K562 (cell line): ENCODE measurements around the gene TMEM143. TPM values are rescaled to one million over a fixed set of nuclear protein-coding genes. Genes with fewer than 3 reads are reported as not detected.
A peak's percentile ranks its signal among the peaks of the same experiment; 100 is the strongest.

Experiments used
- ATF1 ChIP-seq, 2 experiments: fragments of 450-650 bp in 1 of 2; IDR thresholded peaks; 2 replicates each; pipeline ENCODE4 v1.6.1; 2016; ENCODE audit warnings: missing compliant biosample characterization in 1 of 2, missing genetic modification characterization in 1 of 2
- MEF2D ChIP-seq: conservative IDR thresholded peaks from 2 replicates; pipeline ENCODE4 v1.6.1; 2016; ENCODE audit warnings: low read depth, missing genetic modification characterization, missing compliant biosample characterization
- MYNN ChIP-seq, 2 experiments: sonication (generic); formaldehyde crosslinking in 1 of 2; IDR thresholded peaks; 2 replicates each; pipeline versions ENCODE4 v1.5.0 to v1.6.1; 2016 to 2020; ENCODE audit warnings: antibody characterized with exemption in 1 of 2, missing genetic modification reagents in 1 of 2
- PTRF ChIP-seq: fragments of 450-650 bp; IDR thresholded peaks from 2 replicates; pipeline ENCODE4 v1.6.1; 2016; ENCODE audit warnings: mild to moderate bottlenecking, missing genetic modification characterization, missing compliant biosample characterization
- TAF1 ChIP-seq: IDR thresholded peaks from 2 replicates; pipeline ENCODE4 v1.6.1; 2011; ENCODE audit warnings: mild to moderate bottlenecking, low read length, moderate library complexity; ENCODE audit not compliant: insufficient read depth, control insufficient read depth, severe bottlenecking; ENCODE audit errors: extremely low read depth
- TSC22D4 ChIP-seq: fragments of 450-650 bp; IDR thresholded peaks from 2 replicates; pipeline ENCODE4 v1.6.1; 2016; ENCODE audit warnings: missing genetic modification characterization, missing biosample characterization, control low read depth
- polyA plus RNA-seq, 8 experiments: library from polyadenylated mRNA; depleted of rRNA in 4 of 8; stranded (reverse) in 5 of 8; unstranded in 3 of 8; fragments of >200 nt; fragmentation: Nextera tagmentation in 2 of 8; fragmentation: Illumina TruSeq in 1 of 8; extraction: Ambion mirVana in 2 of 8; extraction: Trizol in 1 of 8; gene quantifications; 2 replicates each; pipeline versions ENCODE4 v1.2.1 to v1.2.3, GENCODE V29; 2011 to 2014; ENCODE audit warnings: inconsistent platforms in 1 of 8, missing spikeins in 1 of 8
- total RNA-seq, 7 experiments: library from RNA; depleted of rRNA in 6 of 7; stranded (reverse); fragments of >200 nt in 6 of 7; fragmentation: Illumina TruSeq in 2 of 7; extraction: Trizol in 2 of 7; gene quantifications; 2 replicates each; pipeline versions ENCODE4 v1.2.1 to v1.2.3, GENCODE V29; 2011 to 2021; ENCODE audit warnings: low replicate concordance in 1 of 7
- TF ChIP-seq, protein P1 (sequence below): fragments of 450-650 bp; IDR thresholded peaks from 2 replicates; pipeline ENCODE4 v1.6.1; 2016; ENCODE audit warnings: mild to moderate bottlenecking, moderate library complexity
- TF ChIP-seq, protein P2 (sequence below): fragments of 450-650 bp; IDR thresholded peaks from 2 replicates; pipeline ENCODE4 v1.6.1; 2017; ENCODE audit warnings: antibody characterized with exemption, mild to moderate bottlenecking
- TF ChIP-seq, protein P3 (sequence below): sonication (generic); formaldehyde crosslinking; IDR thresholded peaks from 2 replicates; pipeline ENCODE4 v1.8.0; 2022; ENCODE audit warnings: missing genetic modification reagents, mild to moderate bottlenecking, moderate library complexity, borderline replicate concordance

The TMEM143 gene
- total and polyA plus RNA-seq, 9 of the 15 experiments (the other 6 are each of a cell fraction or from before 2014, with no cell fraction given), result 0.66 to 8.8 (median 4.3) TPM

DNA sequence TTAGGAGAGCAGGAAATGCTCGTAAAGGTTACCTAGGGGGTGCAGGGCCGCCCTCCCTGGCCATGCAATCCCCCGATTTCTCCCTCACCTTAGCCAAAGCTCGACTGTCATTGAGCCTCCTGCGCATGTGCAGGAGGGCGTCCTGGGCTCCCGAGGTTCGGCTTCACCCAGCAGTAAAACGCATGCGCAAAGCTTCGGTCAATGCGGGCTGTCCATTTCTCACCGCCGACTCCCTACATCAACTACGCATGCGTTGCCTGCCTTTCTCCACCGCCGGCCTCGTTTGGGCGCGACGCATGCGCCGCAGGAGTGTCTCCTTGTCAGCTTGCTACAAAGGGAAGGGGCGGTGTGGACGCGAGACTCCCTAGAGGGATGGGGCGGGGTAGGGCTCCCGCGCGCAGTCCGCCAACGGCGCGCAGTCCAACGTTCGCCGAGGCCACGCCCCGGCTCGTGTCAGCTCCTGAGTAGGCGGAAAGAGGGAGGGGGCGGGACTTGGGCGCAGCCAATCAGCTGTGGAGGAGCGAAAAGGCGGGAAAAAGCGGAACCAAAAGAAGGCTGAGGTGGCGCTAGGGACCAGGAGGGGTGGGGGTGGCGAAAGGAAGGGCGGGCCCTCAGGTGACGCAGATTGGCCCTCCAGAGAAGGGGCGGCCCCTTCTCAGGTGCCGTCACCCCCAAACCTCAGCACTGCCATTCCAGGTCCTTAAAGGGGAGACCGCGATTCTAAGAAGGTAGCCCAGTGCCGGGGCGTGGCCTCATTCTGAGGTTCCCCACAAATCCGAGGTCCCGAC lies at the start of gene TMEM143, which contains the start of gene SYNGR4 (continued):
- TF ChIP-seq, protein P1, sequence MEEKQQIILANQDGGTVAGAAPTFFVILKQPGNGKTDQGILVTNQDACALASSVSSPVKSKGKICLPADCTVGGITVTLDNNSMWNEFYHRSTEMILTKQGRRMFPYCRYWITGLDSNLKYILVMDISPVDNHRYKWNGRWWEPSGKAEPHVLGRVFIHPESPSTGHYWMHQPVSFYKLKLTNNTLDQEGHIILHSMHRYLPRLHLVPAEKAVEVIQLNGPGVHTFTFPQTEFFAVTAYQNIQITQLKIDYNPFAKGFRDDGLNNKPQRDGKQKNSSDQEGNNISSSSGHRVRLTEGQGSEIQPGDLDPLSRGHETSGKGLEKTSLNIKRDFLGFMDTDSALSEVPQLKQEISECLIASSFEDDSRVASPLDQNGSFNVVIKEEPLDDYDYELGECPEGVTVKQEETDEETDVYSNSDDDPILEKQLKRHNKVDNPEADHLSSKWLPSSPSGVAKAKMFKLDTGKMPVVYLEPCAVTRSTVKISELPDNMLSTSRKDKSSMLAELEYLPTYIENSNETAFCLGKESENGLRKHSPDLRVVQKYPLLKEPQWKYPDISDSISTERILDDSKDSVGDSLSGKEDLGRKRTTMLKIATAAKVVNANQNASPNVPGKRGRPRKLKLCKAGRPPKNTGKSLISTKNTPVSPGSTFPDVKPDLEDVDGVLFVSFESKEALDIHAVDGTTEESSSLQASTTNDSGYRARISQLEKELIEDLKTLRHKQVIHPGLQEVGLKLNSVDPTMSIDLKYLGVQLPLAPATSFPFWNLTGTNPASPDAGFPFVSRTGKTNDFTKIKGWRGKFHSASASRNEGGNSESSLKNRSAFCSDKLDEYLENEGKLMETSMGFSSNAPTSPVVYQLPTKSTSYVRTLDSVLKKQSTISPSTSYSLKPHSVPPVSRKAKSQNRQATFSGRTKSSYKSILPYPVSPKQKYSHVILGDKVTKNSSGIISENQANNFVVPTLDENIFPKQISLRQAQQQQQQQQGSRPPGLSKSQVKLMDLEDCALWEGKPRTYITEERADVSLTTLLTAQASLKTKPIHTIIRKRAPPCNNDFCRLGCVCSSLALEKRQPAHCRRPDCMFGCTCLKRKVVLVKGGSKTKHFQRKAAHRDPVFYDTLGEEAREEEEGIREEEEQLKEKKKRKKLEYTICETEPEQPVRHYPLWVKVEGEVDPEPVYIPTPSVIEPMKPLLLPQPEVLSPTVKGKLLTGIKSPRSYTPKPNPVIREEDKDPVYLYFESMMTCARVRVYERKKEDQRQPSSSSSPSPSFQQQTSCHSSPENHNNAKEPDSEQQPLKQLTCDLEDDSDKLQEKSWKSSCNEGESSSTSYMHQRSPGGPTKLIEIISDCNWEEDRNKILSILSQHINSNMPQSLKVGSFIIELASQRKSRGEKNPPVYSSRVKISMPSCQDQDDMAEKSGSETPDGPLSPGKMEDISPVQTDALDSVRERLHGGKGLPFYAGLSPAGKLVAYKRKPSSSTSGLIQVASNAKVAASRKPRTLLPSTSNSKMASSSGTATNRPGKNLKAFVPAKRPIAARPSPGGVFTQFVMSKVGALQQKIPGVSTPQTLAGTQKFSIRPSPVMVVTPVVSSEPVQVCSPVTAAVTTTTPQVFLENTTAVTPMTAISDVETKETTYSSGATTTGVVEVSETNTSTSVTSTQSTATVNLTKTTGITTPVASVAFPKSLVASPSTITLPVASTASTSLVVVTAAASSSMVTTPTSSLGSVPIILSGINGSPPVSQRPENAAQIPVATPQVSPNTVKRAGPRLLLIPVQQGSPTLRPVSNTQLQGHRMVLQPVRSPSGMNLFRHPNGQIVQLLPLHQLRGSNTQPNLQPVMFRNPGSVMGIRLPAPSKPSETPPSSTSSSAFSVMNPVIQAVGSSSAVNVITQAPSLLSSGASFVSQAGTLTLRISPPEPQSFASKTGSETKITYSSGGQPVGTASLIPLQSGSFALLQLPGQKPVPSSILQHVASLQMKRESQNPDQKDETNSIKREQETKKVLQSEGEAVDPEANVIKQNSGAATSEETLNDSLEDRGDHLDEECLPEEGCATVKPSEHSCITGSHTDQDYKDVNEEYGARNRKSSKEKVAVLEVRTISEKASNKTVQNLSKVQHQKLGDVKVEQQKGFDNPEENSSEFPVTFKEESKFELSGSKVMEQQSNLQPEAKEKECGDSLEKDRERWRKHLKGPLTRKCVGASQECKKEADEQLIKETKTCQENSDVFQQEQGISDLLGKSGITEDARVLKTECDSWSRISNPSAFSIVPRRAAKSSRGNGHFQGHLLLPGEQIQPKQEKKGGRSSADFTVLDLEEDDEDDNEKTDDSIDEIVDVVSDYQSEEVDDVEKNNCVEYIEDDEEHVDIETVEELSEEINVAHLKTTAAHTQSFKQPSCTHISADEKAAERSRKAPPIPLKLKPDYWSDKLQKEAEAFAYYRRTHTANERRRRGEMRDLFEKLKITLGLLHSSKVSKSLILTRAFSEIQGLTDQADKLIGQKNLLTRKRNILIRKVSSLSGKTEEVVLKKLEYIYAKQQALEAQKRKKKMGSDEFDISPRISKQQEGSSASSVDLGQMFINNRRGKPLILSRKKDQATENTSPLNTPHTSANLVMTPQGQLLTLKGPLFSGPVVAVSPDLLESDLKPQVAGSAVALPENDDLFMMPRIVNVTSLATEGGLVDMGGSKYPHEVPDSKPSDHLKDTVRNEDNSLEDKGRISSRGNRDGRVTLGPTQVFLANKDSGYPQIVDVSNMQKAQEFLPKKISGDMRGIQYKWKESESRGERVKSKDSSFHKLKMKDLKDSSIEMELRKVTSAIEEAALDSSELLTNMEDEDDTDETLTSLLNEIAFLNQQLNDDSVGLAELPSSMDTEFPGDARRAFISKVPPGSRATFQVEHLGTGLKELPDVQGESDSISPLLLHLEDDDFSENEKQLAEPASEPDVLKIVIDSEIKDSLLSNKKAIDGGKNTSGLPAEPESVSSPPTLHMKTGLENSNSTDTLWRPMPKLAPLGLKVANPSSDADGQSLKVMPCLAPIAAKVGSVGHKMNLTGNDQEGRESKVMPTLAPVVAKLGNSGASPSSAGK, result peak; percentile 93
- no peak for TF ChIP-seq PTRF
- TF ChIP-seq TAF1, result peak; percentile 63
- TF ChIP-seq, protein P2, sequence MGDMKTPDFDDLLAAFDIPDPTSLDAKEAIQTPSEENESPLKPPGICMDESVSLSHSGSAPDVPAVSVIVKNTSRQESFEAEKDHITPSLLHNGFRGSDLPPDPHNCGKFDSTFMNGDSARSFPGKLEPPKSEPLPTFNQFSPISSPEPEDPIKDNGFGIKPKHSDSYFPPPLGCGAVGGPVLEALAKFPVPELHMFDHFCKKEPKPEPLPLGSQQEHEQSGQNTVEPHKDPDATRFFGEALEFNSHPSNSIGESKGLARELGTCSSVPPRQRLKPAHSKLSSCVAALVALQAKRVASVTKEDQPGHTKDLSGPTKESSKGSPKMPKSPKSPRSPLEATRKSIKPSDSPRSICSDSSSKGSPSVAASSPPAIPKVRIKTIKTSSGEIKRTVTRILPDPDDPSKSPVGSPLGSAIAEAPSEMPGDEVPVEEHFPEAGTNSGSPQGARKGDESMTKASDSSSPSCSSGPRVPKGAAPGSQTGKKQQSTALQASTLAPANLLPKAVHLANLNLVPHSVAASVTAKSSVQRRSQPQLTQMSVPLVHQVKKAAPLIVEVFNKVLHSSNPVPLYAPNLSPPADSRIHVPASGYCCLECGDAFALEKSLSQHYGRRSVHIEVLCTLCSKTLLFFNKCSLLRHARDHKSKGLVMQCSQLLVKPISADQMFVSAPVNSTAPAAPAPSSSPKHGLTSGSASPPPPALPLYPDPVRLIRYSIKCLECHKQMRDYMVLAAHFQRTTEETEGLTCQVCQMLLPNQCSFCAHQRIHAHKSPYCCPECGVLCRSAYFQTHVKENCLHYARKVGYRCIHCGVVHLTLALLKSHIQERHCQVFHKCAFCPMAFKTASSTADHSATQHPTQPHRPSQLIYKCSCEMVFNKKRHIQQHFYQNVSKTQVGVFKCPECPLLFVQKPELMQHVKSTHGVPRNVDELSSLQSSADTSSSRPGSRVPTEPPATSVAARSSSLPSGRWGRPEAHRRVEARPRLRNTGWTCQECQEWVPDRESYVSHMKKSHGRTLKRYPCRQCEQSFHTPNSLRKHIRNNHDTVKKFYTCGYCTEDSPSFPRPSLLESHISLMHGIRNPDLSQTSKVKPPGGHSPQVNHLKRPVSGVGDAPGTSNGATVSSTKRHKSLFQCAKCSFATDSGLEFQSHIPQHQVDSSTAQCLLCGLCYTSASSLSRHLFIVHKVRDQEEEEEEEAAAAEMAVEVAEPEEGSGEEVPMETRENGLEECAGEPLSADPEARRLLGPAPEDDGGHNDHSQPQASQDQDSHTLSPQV, result no peak; the same call in 1 of the 2 replicates
- no peak for TF ChIP-seq ATF1 (CRISPR knock-in tag; IDR thresholded peaks at IDR 0.05)
- peak; percentile 87 for TF ChIP-seq ATF1 (tag; IDR thresholded peaks at IDR 0.05)
- TF ChIP-seq MEF2D (tag), result no peak
- TF ChIP-seq MYNN (IDR thresholded peaks at IDR 0.05), result no peak
- TF ChIP-seq MYNN (CRISPR knock-in tag; IDR thresholded peaks at IDR 0.05), result no peak
- no peak for TF ChIP-seq TSC22D4 (tag)
- TF ChIP-seq, protein P3, sequence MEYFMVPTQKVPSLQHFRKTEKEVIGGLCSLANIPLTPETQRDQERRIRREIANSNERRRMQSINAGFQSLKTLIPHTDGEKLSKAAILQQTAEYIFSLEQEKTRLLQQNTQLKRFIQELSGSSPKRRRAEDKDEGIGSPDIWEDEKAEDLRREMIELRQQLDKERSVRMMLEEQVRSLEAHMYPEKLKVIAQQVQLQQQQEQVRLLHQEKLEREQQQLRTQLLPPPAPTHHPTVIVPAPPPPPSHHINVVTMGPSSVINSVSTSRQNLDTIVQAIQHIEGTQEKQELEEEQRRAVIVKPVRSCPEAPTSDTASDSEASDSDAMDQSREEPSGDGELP, result peak; percentile 96
